ENCODE measurements around the gene LINGO4. TPM values are rescaled to one million over a fixed set of nuclear protein-coding genes. Genes with fewer than 3 reads are reported as not detected.

LINGO4 gene
- total and polyA plus RNA-seq, 11 donors = 0.11 to 1.0 (median 0.56) TPM

GRCh38 chr1:151831605-151832004, 26.4 kb upstream of the LINGO4 start, which contains the start of gene RORC:
TSS of gene RORC (minus strand) at chr1:151831802. CDS start at chr1:151831764, 38 bp downstream.
- intact Hi-C loops (cut with DNase I) = loop anchor here in 5 of 10 donors (10.0 kb wide), 4 partner anchors 237 to 387 kb away; partner anchors contain the start of gene POGZ (in 1 of the 5)
- DNase-seq (peak; percentile 59 to 79 (median 62)), ATAC-seq (peak; percentile 76 to 86 (median 80))
- no peaks in the 10 kb centered on the region for H3K9me3 ChIP-seq
- peak within 1 kb of the TSS in 11 of 12 donors; percentile 17 to 77 (median 65) for H3K27ac ChIP-seq
- H3K36me3 ChIP-seq = no peaks in the 10 kb centered on the region
- 43 to 56% (median 52%) methylated on average over 5 of the region's 5 CpGs for WGBS, 4 donors
- H3K4me3 ChIP-seq = peak within 1 kb of the TSS; percentile 1 to 63 (median 42)
- peaks cover 0 to 42% (median 17%) of the 10 kb centered on the region in 12 donors for H3K4me1 ChIP-seq
- peaks cover 0 to 1% (median 0%) of the 10 kb centered on the region in 9 donors for H3K27me3 ChIP-seq
- TF ChIP-seq CTCF (IDR thresholded peaks at IDR 0.05) (no peak), POLR2A (IDR thresholded peaks at IDR 0.05) (no peak)

- ATAC-seq (peak in 1 of 4 donors; percentile 1), DNase-seq (peak in 1 of 5 donors; percentile 20)
- Histone ChIP-seq H3K9me3 (no peaks in the 10 kb centered on the region), H3K4me3 (peak overlapping the region; percentile 1 to 63 (median 42)), H3K27me3 (no peaks in the 10 kb centered on the region), H3K36me3 (no peaks in the 10 kb centered on the region), H3K4me1 (peaks cover 0 to 43% (median 17%) of the 10 kb centered on the region in 12 donors), H3K27ac (peak overlapping the region in 10 of 12 donors; percentile 19 to 77 (median 66))
- intact Hi-C loops (cut with DNase I) = loop anchor here in 5 of 10 donors (10.0 kb wide), 4 partner anchors 236 to 386 kb away; partner anchors contain the start of gene POGZ (in 1 of the 5)
- WGBS, 4 donors = 42 to 66% (median 62%) methylated on average over 4 of the region's 4 CpGs
- TF ChIP-seq POLR2A (IDR thresholded peaks at IDR 0.05) = no peak
Observed at GRCh38 chr1:151831256-151831591, 26.0 kb upstream of the LINGO4 start.

GRCh38 chr1:151830055-151830454, 24.8 kb upstream of the LINGO4 start:
- Histone ChIP-seq H3K27ac (no peak overlapping the region), H3K36me3 (no peaks in the 10 kb centered on the region), H3K27me3 (no peaks in the 10 kb centered on the region), H3K9me3 (no peaks in the 10 kb centered on the region), H3K4me3 (no peak overlapping the region), H3K4me1 (peaks cover 0 to 49% (median 17%) of the 10 kb centered on the region in 12 donors)
- peak in 1 of 5 donors; percentile 49 for DNase-seq
- intact Hi-C loops (cut with DNase I) = loop anchor here in 5 of 10 donors (10.0 kb wide), 4 partner anchors 235 to 385 kb away; partner anchors contain the start of gene POGZ (in 1 of the 5)
- 34 to 48% (median 38%) methylated on average over 6 of the region's 6 CpGs for WGBS, 4 donors
- TF ChIP-seq CTCF (IDR thresholded peaks at IDR 0.05) (no peak), POLR2A (IDR thresholded peaks at IDR 0.05) (no peak)
- no peak for ATAC-seq

- Histone ChIP-seq H3K9me3 (no peaks in the 10 kb centered on the region), H3K27me3 (no peaks in the 10 kb centered on the region), H3K27ac (peak overlapping the region in 1 of 12 donors; percentile 27), H3K4me3 (no peak overlapping the region), H3K4me1 (peaks cover 0 to 49% (median 17%) of the 10 kb centered on the region in 12 donors), H3K36me3 (no peaks in the 10 kb centered on the region)
- ATAC-seq = no peak
- peak in 1 of 5 donors; percentile 43 for DNase-seq
- intact Hi-C loops (cut with DNase I) = loop anchor here in 5 of 10 donors (10.0 kb wide), 4 partner anchors 235 to 385 kb away; partner anchors contain the start of gene POGZ (in 1 of the 5)
- WGBS, 4 donors = 31 to 43% (median 38%) methylated on average over 4 of the region's 4 CpGs
- TF ChIP-seq CTCF (IDR thresholded peaks at IDR 0.05) = no peak
- TF ChIP-seq POLR2A (IDR thresholded peaks at IDR 0.05) = no peak
Observed at GRCh38 chr1:151829352-151830046, 24.3 kb upstream of the LINGO4 start.
